A549 (cell line): Measurements from ENCODE around the gene NCEH1.
"Not testable (repeated sequence)": the region's sequence is repeated elsewhere in the genome, so short reads cannot be mapped to it uniquely, and the experiment has no call there.

ENCODE experiments used
- ATOH8 ChIP-seq: fragments of 250-450 bp; sonication (Bioruptor Pico); IDR thresholded peaks from 2 replicates; pipeline ENCODE4 v1.5.0; 2020; ENCODE audit warnings: low read depth, mild to moderate bottlenecking, moderate library complexity
- EP300 ChIP-seq, 2 experiments: fragments of >200 bp; sonication (Bioruptor Twin); formaldehyde crosslinking; IDR thresholded peaks; 2 replicates in 1 of 2; 3 replicates in 1 of 2; pipeline ENCODE4 v1.6.1; 2016 to 2017
- MAZ ChIP-seq: fragments of 150-350 bp; IDR thresholded peaks from 2 replicates; pipeline ENCODE4 v1.6.1; 2014; ENCODE audit warnings: antibody characterized with exemption, low read depth, low read length, borderline replicate concordance
- NR3C1 ChIP-seq: fragments of >200 bp; sonication (Bioruptor Twin); formaldehyde crosslinking; IDR thresholded peaks from 3 replicates; pipeline ENCODE4 v1.6.1; 2017
- POLR2A ChIP-seq: IDR thresholded peaks from 2 replicates; pipeline ENCODE4 v1.6.1; 2012; ENCODE audit warnings: mild to moderate bottlenecking, low read length
- RCOR1 ChIP-seq: fragments of 150-350 bp; IDR thresholded peaks from 2 replicates; pipeline ENCODE4 v1.6.1; 2014; ENCODE audit warnings: antibody characterized with exemption, low read length, low read depth
- REST ChIP-seq: fragments of 200-600 bp; sonication (generic); IDR thresholded peaks from 2 replicates; pipeline ENCODE4 v1.6.1; 2016; ENCODE audit warnings: antibody characterized with exemption, mild to moderate bottlenecking, moderate library complexity
- RFX5 ChIP-seq: fragments of 450-650 bp; IDR thresholded peaks from 2 replicates; pipeline ENCODE4 v1.7.1; 2014; ENCODE audit warnings: antibody characterized with exemption, mild to moderate bottlenecking, moderate library complexity
- SMC3 ChIP-seq: fragments of >200 bp; sonication (Bioruptor Twin); formaldehyde crosslinking; IDR thresholded peaks from 3 replicates; pipeline ENCODE4 v1.6.1; 2018; ENCODE audit warnings: inconsistent platforms
- TF ChIP-seq, protein P1 (sequence below): fragments of 450-650 bp; IDR thresholded peaks from 2 replicates; pipeline ENCODE4 v1.6.1; 2014; ENCODE audit warnings: antibody characterized with exemption
- TF ChIP-seq, protein P2 (sequence below): fragments of >200 bp; sonication (Bioruptor Twin); formaldehyde crosslinking; IDR thresholded peaks from 3 replicates; pipeline ENCODE4 v1.5.1; 2016
- TF ChIP-seq, protein P3 (sequence below): IDR thresholded peaks from 2 replicates; pipeline ENCODE4 v1.6.1; 2012; ENCODE audit warnings: low read depth, borderline replicate concordance

GRCh38 chr3:172760416-172760815, 49.5 kb upstream of the NCEH1 start:
- not testable (repeated sequence) for TF ChIP-seq SMC3; POLR2A; MAZ; RCOR1; REST; ATOH8; NR3C1; EP300 (IDR thresholded peaks at IDR 0.05); RFX5
- TF ChIP-seq, protein P1, sequence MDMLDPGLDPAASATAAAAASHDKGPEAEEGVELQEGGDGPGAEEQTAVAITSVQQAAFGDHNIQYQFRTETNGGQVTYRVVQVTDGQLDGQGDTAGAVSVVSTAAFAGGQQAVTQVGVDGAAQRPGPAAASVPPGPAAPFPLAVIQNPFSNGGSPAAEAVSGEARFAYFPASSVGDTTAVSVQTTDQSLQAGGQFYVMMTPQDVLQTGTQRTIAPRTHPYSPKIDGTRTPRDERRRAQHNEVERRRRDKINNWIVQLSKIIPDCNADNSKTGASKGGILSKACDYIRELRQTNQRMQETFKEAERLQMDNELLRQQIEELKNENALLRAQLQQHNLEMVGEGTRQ = not testable (repeated sequence)
- TF ChIP-seq, protein P2, sequence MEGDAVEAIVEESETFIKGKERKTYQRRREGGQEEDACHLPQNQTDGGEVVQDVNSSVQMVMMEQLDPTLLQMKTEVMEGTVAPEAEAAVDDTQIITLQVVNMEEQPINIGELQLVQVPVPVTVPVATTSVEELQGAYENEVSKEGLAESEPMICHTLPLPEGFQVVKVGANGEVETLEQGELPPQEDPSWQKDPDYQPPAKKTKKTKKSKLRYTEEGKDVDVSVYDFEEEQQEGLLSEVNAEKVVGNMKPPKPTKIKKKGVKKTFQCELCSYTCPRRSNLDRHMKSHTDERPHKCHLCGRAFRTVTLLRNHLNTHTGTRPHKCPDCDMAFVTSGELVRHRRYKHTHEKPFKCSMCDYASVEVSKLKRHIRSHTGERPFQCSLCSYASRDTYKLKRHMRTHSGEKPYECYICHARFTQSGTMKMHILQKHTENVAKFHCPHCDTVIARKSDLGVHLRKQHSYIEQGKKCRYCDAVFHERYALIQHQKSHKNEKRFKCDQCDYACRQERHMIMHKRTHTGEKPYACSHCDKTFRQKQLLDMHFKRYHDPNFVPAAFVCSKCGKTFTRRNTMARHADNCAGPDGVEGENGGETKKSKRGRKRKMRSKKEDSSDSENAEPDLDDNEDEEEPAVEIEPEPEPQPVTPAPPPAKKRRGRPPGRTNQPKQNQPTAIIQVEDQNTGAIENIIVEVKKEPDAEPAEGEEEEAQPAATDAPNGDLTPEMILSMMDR = not testable (repeated sequence)
- TF ChIP-seq, protein P3, sequence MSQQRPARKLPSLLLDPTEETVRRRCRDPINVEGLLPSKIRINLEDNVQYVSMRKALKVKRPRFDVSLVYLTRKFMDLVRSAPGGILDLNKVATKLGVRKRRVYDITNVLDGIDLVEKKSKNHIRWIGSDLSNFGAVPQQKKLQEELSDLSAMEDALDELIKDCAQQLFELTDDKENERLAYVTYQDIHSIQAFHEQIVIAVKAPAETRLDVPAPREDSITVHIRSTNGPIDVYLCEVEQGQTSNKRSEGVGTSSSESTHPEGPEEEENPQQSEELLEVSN = not testable (repeated sequence)
